ENCODE results near the gene TRIM45.

GRCh38 chr1:117107364-117107763 lies 14.2 kb downstream of the TRIM45 start:
- TF ChIP-seq ZNF274 (IDR thresholded peaks at IDR 0.05; ENCODE audit: low read depth, low read length): no peak
- TF ChIP-seq YY1 (IDR thresholded peaks at IDR 0.05; ENCODE audit: insufficient read depth, insufficient read length): no peak
- TF ChIP-seq SUZ12 (IDR thresholded peaks at IDR 0.05; ENCODE audit: extremely low read depth, insufficient read depth, insufficient read length): no peak
